GM19395 (cell line): ENCODE results near the gene PSMA7.
A peak's percentile ranks its signal among the peaks of the same experiment; 100 is the strongest.
"Not testable (repeated sequence)": the region's sequence is repeated elsewhere in the genome, so short reads cannot be mapped to it uniquely, and the experiment has no call there.

Source experiments
- ATAC-seq: cut with Tn5 transposase; IDR thresholded peaks from one replicate; pipeline ENCODE4 v1.9.1; 2021; ENCODE audit warnings: mild to moderate bottlenecking, moderate library complexity; ENCODE audit not compliant: unreplicated experiment

PSMA7 gene

DNA sequence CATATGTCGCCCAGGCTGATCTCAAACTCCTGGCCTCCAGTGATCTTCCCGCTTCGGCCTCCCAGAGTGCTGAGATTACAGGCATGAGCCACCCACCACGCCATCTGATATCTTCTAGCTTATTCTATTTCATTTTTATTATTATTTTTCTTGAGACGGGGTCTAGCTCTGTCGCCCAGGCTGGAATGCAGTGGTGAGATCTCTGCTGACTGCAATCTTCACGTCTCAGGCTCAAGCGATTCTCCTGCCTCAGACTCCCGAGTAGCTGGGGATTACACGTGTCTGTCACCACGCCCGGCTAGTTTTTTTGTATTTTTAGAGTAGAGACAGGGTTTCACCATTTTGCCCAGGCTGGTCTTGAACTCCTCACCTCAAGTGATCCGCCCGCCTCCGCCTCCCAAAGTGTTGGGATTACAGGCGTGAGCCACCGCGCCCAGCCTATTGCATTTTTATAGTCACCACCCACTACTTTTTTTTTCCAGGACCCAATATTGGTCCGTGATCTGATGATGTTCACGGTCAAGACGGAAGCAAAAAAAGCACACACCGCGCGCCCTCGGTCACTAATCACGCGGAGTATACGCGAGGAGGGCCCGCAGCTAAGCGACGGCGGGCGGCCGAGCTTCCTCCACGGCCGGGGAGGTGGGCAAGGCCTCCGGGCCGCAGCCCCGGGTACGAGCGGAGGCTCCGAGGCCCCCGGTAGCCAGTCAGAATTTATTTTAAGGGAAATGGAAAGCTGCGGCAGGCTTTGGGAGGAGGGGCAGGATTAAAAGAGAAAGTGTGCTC is 22.0 kb downstream of the PSMA7 start:
- peak; percentile 19 for ATAC-seq

DNA sequence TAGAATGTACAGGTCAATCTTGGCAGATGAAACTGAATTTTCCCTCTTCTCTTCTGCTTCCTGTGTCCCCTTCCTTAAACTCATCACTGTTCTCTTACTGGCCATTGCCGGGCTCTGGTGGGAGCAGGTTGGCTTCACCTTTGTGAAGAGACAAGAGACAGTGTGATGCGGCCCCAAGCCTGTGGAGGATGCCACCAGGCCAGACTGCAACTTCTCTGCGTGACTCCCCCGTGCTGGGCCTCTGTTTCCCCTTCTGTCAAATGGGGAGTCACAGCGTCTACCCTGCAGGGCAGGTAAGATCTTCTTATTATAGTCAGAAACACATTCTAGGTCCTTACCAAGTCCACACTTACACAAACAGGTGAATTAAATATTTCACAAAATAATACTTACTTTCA is 22.8 kb downstream of the PSMA7 start:
- no peak for ATAC-seq

DNA sequence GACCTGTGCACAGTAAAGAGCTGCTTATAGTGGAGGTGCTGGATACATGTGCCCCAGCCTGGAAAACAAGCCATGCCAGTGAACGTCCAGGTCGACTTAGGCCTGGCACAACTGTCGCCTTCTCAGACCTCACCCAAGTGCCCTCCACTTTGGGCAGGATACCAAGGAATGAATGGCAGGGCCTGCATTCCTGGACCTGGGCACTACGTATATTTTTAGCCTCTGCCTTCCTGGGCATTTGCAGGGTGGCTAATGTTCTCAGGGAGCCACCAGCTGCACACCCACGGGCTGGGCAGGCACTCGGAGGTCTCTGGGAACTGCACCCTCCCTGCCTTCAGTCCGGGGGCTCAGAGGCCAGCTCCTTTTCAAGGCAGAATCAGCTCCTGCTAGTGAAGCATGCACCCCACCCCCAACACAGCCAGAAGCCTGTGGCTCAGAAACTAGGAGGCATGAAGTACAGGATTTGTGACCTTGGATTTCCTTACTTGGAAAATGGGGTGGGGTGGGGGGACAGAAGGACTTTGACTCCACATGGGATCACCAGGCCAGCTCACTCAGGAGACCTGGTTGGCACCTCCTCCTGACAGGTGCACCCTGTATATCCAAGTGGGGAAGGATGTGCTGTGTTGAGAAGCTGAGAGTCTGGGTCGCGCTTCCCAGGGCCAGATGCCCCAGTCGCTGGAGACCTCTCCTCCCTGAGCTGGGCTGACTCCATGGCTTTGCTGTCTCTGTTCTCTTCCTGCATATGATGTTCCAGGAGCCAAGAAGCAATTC is 23.4 kb downstream of the PSMA7 start:
- ATAC-seq, result no peak

DNA sequence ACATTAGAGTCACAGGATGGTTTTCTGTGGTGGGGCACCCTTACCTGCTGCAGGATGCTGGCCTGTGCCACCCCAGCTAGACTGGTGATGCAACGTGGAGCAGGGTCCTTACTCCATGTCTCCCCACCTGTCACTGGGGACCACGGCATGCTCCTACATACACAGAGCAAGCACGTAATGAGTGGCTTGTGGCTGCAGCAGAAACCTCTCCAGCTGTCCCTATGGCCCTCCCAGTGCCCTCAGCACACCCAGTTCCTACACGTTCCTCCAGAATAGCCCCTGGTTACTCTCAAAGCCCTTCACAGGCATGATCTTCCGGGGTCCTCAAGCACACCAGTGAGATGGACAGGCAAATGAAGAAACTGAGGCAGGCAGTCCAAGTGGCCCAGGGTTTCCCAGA is 24.1 kb downstream of the PSMA7 start:
- ATAC-seq, result no peak

GRCh38 chr20:62118113-62119043 is 24.8 kb downstream of the PSMA7 start:
- ATAC-seq, result no peak

DNA sequence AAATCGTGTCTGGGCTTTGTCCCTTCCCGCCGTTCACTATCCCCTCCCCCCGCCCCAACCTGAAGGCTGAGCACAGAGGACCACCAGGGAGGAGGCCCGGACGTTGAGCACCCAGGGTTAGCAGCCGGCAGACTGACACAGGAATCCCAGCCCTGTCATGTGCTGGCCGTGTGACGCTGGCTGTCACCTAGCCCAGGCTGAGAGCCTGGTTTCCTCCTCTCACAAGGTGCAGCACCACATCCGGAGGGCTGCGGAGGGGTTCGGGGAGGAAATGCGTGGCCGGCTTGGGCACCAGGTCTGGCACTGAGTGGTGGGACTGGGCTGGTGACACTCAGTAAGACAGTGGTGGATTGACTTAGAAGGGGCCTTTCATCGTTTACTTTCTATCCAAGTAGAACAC is 25.5 kb downstream of the PSMA7 start:
- no peak for ATAC-seq

GRCh38 chr20:62117362-62117646 is 25.9 kb downstream of the PSMA7 start:
- ATAC-seq, result no peak

DNA sequence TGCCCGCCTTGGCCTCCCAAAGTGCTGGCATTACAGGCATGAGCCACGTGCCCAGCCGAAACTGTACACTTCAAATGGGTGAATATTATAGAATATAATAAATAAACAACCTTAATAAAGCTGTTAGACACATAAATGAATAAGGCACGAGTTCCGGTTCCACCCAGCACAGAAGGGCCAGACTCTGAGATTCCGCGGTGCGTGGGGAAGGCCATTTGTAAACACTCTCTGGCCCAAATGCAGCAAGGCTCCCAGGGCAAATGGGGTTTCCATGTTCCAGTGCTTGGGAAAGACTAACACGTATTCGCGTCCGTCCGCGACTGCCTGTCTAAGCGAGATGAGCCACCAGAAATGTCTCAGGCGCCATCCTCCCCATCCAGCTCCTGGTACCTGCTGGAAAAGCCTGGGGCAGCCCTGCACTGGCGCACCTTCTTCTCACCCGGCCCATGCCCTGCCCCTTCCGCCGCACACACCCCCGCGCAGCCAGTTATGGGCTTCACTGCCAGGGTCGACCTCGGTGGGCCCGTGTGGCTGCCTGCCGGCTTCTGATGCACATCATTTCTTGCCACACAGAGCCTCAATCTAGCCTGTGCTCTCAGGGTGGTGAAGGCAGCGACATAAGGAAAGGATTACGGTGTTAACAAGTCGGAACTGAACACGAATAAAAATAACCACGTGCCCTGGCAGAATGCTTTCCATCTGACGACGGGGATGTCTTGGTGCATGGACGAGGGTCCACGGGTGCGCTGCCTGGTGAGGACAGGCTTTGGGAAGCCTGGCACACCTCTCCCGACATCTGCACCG is 26.4 kb downstream of the PSMA7 start:
- no peak for ATAC-seq

DNA sequence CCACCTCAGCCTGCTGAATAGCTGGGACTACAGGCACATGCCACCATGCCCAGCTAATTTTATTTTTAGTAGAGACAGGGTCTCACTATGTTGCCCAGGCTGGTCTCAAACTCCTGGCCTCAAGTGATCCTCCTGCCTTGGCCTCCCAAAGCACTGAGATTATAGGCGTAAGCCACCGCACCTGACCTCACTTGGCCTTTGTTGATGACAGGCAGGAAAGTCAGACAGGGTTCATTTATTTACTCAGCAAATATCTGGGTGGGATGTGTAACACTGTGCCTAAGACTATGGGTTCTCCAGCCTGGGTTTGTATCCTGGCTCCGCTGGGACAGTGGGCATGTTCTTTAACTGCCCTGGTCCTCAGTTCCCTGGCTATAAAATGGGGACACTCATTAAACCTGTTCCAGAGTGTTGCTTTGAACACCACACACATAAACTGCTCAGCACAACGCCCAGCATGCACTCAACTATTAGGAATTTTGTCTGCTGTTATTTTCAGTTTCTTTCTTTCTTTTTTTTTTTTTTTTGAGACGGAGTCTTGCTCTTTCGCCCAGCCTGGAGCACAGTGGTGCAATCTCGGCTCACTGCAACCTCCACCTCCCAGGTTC is 27.3 kb downstream of the PSMA7 start:
- ATAC-seq, result not testable (repeated sequence)

DNA sequence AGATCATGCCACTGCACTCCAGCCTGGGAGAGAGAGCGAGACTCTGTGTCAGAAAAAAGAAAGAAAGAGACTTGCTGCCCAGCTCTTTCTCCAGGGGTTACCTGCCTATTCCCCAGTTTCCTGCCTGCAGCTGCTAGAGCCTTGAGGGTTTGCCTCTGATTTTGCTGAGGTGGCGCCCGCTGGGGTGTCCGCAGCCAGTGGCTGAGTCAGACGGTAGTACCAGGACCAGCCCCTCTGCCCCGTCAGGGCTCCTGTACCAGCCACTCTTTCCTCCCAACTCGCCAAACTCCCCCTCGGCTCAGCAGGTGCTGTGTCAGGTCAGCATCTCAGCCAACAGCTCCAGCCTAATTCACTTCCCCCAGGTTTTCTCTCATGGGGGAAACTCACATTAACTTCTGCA is 28.3 kb downstream of the PSMA7 start:
- ATAC-seq, result no peak

GRCh38 chr20:62112368-62112767 is 30.8 kb downstream of the PSMA7 start:
- ATAC-seq, result no peak

GRCh38 chr20:62111148-62111547 is 32.0 kb downstream of the PSMA7 start:
- ATAC-seq, result no peak

GRCh38 chr20:62105592-62105991 is 37.6 kb downstream of the PSMA7 start:
- no peak for ATAC-seq

GRCh38 chr20:62104791-62105345 is 38.3 kb downstream of the PSMA7 start:
- no peak for ATAC-seq

GRCh38 chr20:62104234-62104789 is 38.9 kb downstream of the PSMA7 start:
- ATAC-seq, result no peak

DNA sequence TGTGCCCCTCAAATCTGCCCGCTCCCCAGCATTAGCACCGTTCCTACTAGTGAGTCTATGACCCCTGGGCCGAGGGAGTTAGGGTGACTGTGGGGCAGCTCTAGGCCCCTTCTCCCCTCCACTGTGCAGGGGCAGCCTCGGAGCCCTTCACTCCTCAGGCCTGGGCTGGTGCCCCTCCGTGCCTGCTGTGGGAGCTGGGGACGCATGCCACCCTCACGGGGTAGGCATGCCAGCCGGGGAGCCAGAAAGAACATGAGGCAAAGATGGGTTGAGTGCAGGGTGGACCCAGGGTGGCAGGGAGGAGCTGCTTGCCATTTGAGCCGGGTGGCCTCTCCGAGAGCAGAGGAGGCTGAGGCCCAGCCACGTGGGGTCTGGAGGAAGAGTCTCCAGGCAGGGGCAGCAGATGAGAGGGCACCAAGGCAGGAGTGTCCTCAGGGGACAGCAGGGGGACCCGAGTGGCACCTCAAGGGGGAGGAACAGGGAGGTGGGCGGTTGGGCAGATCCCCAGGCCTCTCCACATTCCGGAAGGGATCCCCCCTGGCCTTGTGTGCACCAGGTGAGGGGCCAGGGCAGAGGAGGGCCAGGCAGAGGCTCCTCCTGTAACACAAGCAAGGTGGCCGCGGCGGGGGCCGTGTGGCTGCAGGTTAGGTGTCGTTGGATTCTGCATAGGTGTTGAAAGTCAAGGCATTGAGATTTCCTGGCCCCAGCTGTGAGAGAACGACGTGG is 39.5 kb downstream of the PSMA7 start:
- ATAC-seq, result no peak

- ATAC-seq, result no peak
Observed at GRCh38 chr20:62101078-62101477, 42.1 kb downstream of the PSMA7 start.

- no peak for ATAC-seq
Observed at GRCh38 chr20:62097881-62098407, 45.2 kb downstream of the PSMA7 start.
